Thyroid gland (tissue), 4 donors: ENCODE data around the gene ZGPAT.

Experiments used
- POLR2A ChIP-seq, 2 donors: fragments of 450-650 bp; IDR thresholded peaks; one replicate each; pipeline ENCODE4 v1.6.1; 2017; ENCODE audit warnings: antibody characterized with exemption in 2 of 2, mild to moderate bottlenecking in 2 of 2, moderate library complexity in 1 of 2
- TF ChIP-seq, protein P1 (sequence below), 6 experiments: fragments of 200-600 bp in 3 of 6; fragments of 450-650 bp in 3 of 6; sonication (generic) in 3 of 6; IDR thresholded peaks; one replicate each; pipeline ENCODE4 v1.5.1; 2016 to 2019; ENCODE audit warnings: antibody characterized with exemption in 6 of 6, mild to moderate bottlenecking in 2 of 6, inconsistent platforms in 1 of 6, moderate library complexity in 1 of 6

- TF ChIP-seq, protein P1, sequence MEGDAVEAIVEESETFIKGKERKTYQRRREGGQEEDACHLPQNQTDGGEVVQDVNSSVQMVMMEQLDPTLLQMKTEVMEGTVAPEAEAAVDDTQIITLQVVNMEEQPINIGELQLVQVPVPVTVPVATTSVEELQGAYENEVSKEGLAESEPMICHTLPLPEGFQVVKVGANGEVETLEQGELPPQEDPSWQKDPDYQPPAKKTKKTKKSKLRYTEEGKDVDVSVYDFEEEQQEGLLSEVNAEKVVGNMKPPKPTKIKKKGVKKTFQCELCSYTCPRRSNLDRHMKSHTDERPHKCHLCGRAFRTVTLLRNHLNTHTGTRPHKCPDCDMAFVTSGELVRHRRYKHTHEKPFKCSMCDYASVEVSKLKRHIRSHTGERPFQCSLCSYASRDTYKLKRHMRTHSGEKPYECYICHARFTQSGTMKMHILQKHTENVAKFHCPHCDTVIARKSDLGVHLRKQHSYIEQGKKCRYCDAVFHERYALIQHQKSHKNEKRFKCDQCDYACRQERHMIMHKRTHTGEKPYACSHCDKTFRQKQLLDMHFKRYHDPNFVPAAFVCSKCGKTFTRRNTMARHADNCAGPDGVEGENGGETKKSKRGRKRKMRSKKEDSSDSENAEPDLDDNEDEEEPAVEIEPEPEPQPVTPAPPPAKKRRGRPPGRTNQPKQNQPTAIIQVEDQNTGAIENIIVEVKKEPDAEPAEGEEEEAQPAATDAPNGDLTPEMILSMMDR (IDR thresholded peaks at IDR 0.05) = no peak
- TF ChIP-seq POLR2A (IDR thresholded peaks at IDR 0.05) = no peak
Measured at GRCh38 chr20:63741354-63741675, 33.5 kb downstream of the ZGPAT start.
